Fibroblast of skin of right quadriceps (primary cell): ENCODE measurements around the gene AMN1.

Source experiments
- DNase-seq: peaks from one replicate; pipeline ENCODE4 v3.0.0-alpha.2; 2013

AMN1 gene

DNA sequence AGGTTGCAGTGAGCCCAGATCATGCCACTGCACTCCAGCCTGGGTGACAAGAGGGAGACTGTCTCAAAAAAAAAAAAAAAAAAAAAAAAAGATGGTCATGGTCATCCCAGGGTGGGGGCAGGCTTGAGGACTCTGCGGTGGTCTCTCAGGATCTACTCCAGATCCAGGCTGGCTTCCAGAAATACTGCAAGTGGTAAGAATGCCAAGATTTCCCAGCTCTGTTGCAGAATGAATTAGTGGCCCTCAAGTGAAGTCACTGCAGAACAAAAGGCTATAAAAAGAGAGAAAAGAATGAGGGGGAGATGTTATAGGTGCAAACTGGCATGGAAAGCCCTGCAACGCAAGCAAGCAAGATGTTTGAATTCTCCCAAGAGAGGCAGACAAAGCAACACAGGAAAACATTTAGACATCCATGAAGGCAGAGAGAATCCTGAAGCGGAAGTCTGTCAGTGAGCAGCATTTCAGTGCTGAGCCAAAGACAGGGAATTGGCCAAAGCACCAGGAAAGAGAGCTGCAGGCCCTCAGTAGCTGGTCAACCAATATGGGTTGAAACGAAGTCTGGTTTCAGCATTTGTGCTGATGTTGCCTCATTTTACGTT, 101.3 kb downstream of the AMN1 start:
- no peak for DNase-seq

DNA sequence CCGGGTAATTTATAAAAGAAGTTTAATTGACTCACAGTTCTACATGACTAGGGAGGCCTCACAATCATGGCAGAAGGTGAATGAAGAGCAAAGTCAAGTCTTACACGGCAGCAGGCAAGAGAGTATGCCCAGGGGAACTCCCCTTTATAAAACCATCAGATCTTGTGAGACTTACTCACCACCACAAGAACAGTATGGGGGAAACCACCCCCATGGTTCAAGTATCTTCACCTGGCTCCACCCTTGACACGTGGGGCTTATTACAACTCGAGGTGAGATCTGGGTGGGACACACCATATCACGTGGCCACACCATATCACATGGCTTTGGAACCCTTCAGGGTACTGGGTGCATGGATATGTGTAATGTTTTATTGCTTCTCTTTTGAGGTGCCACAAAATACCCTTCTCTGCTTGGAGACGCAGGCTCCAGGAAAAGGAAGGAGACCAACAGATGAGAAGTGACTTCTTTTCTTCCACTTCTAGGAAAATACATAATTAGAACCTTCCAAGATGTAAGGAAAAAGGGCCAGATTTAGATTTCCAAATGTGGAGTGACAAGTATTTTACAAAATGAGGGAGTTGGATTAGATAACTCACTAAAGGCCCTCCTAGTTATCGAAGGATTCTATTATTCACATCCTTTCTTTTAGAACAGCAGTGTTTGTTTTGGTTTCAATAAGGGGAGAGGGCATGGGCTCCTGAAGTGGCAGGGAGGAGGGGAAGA, 102.4 kb downstream of the AMN1 start:
- no peak for DNase-seq

- DNase-seq = no peak
Measured at GRCh38 chr12:31622038-31622437, 106.8 kb downstream of the AMN1 start.
